ENCODE measurements around the gene CLCF1.

The CLCF1 gene

GRCh38 chr11:67369275-67369674 is 4.1 kb downstream of the CLCF1 start:
- Histone ChIP-seq H3K4me2 (ENCODE audit: low read length) (peak overlapping the region; percentile 79), H3K36me3 (ENCODE audit: insufficient read depth, low read length) (peaks cover 31% of the 10 kb centered on the region), H3K9ac (ENCODE audit: low read depth, low read length) (peak overlapping the region; percentile 10), H3K27me3 (ENCODE audit: control insufficient read depth, insufficient read depth, low read length) (no peaks in the 10 kb centered on the region), H3K4me3 (ENCODE audit: low read length) (peak overlapping the region; percentile 26), H3K4me1 (ENCODE audit: control insufficient read depth, insufficient read depth, low read length) (peaks cover 61% of the 10 kb centered on the region), H3K9me3 (replicated peaks; ENCODE audit: low read length) (no peaks in the 10 kb centered on the region)

GRCh38 chr11:67368621-67369020 is 4.8 kb downstream of the CLCF1 start:
- Histone ChIP-seq H3K4me1 (ENCODE audit: control insufficient read depth, insufficient read depth, low read length) (peaks cover 61% of the 10 kb centered on the region), H3K9ac (ENCODE audit: low read depth, low read length) (peak overlapping the region; percentile 19), H3K4me3 (ENCODE audit: low read length) (peak overlapping the region; percentile 17), H3K27me3 (ENCODE audit: control insufficient read depth, insufficient read depth, low read length) (no peaks in the 10 kb centered on the region), H3K9me3 (replicated peaks; ENCODE audit: low read length) (no peaks in the 10 kb centered on the region), H3K36me3 (ENCODE audit: insufficient read depth, low read length) (peaks cover 38% of the 10 kb centered on the region), H3K4me2 (ENCODE audit: low read length) (peak overlapping the region; percentile 79)

- Histone ChIP-seq H3K4me2 (ENCODE audit: low read length) (peak overlapping the region; percentile 63), H3K9ac (ENCODE audit: low read depth, low read length) (peak overlapping the region; percentile 6), H3K9me3 (replicated peaks; ENCODE audit: low read length) (no peaks in the 10 kb centered on the region), H3K36me3 (ENCODE audit: insufficient read depth, low read length) (peaks cover 40% of the 10 kb centered on the region), H3K4me1 (ENCODE audit: control insufficient read depth, insufficient read depth, low read length) (peaks cover 61% of the 10 kb centered on the region), H3K4me3 (ENCODE audit: low read length) (no peak overlapping the region), H3K27me3 (ENCODE audit: control insufficient read depth, insufficient read depth, low read length) (no peaks in the 10 kb centered on the region)
Observed at GRCh38 chr11:67367761-67368227, 5.6 kb downstream of the CLCF1 start.

GRCh38 chr11:67366961-67367760 is 6.2 kb downstream of the CLCF1 start:
- H3K4me1 ChIP-seq (ENCODE audit: control insufficient read depth, insufficient read depth, low read length), result peaks cover 61% of the 10 kb centered on the region

DNA sequence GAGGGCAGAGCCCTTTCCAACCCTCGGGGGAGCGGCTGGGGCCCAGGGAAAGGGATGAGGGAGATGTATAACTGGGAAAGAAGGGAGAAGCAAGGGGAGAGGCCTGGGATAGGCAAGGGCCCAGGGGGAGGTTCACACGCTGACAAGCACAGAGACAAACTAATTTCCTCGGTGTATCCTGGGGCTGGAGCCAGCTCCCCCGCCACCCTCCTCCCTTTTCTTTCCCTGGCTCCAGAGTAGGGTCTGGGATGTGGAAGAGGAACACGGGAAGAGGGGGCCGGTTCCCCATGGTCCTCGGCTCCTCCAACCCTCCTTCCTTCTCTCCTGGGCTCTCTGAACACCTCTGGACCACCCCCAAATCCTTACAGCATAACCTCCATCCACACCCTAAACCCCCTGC is 6.9 kb downstream of the CLCF1 start:
- no peak overlapping the region for H3K4me3 ChIP-seq (ENCODE audit: low read length)
- H3K9me3 ChIP-seq (replicated peaks; ENCODE audit: low read length), result no peaks in the 10 kb centered on the region
- no peaks in the 10 kb centered on the region for H3K27me3 ChIP-seq (ENCODE audit: control insufficient read depth, insufficient read depth, low read length)
- H3K4me1 ChIP-seq (ENCODE audit: control insufficient read depth, insufficient read depth, low read length), result peaks cover 58% of the 10 kb centered on the region
- peak overlapping the region; percentile 47 for H3K9ac ChIP-seq (ENCODE audit: low read depth, low read length)
- H3K4me2 ChIP-seq (ENCODE audit: low read length), result peak overlapping the region; percentile 63
- peaks cover 52% of the 10 kb centered on the region for H3K36me3 ChIP-seq (ENCODE audit: insufficient read depth, low read length)

More at GRCh38 chr11:67366961-67367760, 6.2 kb downstream of the CLCF1 start:
- Histone ChIP-seq H3K36me3 (ENCODE audit: insufficient read depth, low read length) (peaks cover 46% of the 10 kb centered on the region), H3K9me3 (replicated peaks; ENCODE audit: low read length) (no peaks in the 10 kb centered on the region), H3K9ac (ENCODE audit: low read depth, low read length) (peak overlapping the region; percentile 47), H3K4me3 (ENCODE audit: low read length) (no peak overlapping the region), H3K4me2 (ENCODE audit: low read length) (peak overlapping the region; percentile 63), H3K27me3 (ENCODE audit: control insufficient read depth, insufficient read depth, low read length) (no peaks in the 10 kb centered on the region)

GRCh38 chr11:67365736-67366444 is 7.5 kb downstream of the CLCF1 start:
- peak overlapping the region; percentile 47 for H3K9ac ChIP-seq (ENCODE audit: low read depth, low read length)
- H3K4me3 ChIP-seq (ENCODE audit: low read length), result no peak overlapping the region
- no peaks in the 10 kb centered on the region for H3K27me3 ChIP-seq (ENCODE audit: control insufficient read depth, insufficient read depth, low read length)
- peaks cover 53% of the 10 kb centered on the region for H3K36me3 ChIP-seq (ENCODE audit: insufficient read depth, low read length)
- peak overlapping the region; percentile 63 for H3K4me2 ChIP-seq (ENCODE audit: low read length)
- no peaks in the 10 kb centered on the region for H3K9me3 ChIP-seq (replicated peaks; ENCODE audit: low read length)
- peaks cover 51% of the 10 kb centered on the region for H3K4me1 ChIP-seq (ENCODE audit: control insufficient read depth, insufficient read depth, low read length)

- Histone ChIP-seq H3K4me1 (ENCODE audit: control insufficient read depth, insufficient read depth, low read length) (peaks cover 44% of the 10 kb centered on the region), H3K9me3 (replicated peaks; ENCODE audit: low read length) (no peaks in the 10 kb centered on the region), H3K4me2 (ENCODE audit: low read length) (no peak overlapping the region), H3K27me3 (ENCODE audit: control insufficient read depth, insufficient read depth, low read length) (no peaks in the 10 kb centered on the region), H3K4me3 (ENCODE audit: low read length) (no peak overlapping the region), H3K9ac (ENCODE audit: low read depth, low read length) (no peak overlapping the region), H3K36me3 (ENCODE audit: insufficient read depth, low read length) (peaks cover 53% of the 10 kb centered on the region)
Observed at GRCh38 chr11:67364783-67365722, 8.3 kb downstream of the CLCF1 start.

DNA sequence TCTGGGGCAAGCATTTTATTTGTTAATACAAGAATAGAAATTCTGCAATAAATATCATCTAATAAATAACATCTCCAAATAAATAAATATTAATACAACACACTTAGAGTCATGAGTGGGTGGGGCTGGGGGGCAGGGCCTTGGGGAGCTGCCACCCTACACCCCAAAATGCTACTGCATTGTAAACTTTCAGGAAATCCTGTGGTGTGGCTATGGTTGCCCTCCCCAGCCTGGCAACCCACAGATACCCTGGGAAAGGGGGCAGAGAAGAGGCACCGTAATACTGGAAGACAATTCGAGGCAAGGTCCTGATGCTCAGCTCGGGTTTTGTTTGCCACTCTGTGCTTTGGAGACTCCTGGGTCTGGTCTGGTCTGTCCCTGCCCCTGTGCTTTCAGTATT is 9.2 kb downstream of the CLCF1 start:
- H3K9me3 ChIP-seq (replicated peaks; ENCODE audit: low read length), result no peaks in the 10 kb centered on the region
- no peak overlapping the region for H3K4me3 ChIP-seq (ENCODE audit: low read length)
- H3K36me3 ChIP-seq (ENCODE audit: insufficient read depth, low read length), result peaks cover 53% of the 10 kb centered on the region
- H3K4me1 ChIP-seq (ENCODE audit: control insufficient read depth, insufficient read depth, low read length), result peaks cover 35% of the 10 kb centered on the region
- no peak overlapping the region for H3K4me2 ChIP-seq (ENCODE audit: low read length)
- H3K27me3 ChIP-seq (ENCODE audit: control insufficient read depth, insufficient read depth, low read length), result no peaks in the 10 kb centered on the region
- no peak overlapping the region for H3K9ac ChIP-seq (ENCODE audit: low read depth, low read length)

DNA sequence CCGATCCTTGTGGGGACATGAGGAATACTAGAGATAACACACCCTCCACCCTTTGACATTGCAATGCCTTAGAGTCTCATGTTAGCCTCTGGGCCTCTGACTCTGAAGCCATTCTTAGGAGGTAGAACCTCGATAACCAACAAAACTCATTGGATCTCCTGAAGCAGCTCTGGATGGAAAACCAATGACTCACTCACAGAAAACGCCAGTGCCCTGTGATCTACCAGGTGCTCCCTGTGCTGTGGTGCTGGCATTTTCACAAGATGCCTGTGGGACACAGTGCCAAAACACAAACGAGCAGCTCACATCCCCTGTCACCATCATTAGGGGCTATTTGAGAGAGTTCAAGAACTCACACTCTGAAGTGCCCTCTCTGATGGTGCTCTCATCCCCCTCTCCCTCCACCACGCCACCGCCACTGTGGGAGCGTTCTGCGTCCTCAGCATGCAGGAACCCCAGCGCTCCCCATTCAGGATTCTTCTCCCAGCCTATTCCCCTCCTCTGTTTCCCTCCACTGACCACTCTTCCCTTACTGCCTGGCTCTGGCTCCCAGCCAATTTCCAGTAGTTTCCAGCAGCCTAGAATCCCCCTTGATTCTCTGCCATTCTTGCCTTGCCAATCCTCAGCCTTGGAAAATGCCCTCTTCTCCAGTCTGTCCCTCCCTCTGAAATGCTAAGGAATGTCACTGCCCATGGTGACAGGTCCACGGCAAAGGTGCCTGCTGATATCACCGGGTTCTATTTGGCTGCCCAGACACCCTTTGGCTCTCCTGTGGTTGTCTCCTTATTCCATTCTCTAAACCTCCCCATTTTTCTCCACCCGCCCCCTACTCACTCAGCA is 15.3 kb downstream of the CLCF1 start:
- H3K9me3 ChIP-seq (replicated peaks; ENCODE audit: low read length), result no peaks in the 10 kb centered on the region
- H3K4me1 ChIP-seq (ENCODE audit: control insufficient read depth, insufficient read depth, low read length), result peaks cover 56% of the 10 kb centered on the region
- peak overlapping the region; percentile 30 for H3K4me2 ChIP-seq (ENCODE audit: low read length)
- H3K36me3 ChIP-seq (ENCODE audit: insufficient read depth, low read length), result peaks cover 19% of the 10 kb centered on the region
- H3K9ac ChIP-seq (ENCODE audit: low read depth, low read length), result peak overlapping the region; percentile 8
- peak overlapping the region; percentile 8 for H3K4me3 ChIP-seq (ENCODE audit: low read length)
- H3K27me3 ChIP-seq (ENCODE audit: control insufficient read depth, insufficient read depth, low read length), result no peaks in the 10 kb centered on the region

DNA sequence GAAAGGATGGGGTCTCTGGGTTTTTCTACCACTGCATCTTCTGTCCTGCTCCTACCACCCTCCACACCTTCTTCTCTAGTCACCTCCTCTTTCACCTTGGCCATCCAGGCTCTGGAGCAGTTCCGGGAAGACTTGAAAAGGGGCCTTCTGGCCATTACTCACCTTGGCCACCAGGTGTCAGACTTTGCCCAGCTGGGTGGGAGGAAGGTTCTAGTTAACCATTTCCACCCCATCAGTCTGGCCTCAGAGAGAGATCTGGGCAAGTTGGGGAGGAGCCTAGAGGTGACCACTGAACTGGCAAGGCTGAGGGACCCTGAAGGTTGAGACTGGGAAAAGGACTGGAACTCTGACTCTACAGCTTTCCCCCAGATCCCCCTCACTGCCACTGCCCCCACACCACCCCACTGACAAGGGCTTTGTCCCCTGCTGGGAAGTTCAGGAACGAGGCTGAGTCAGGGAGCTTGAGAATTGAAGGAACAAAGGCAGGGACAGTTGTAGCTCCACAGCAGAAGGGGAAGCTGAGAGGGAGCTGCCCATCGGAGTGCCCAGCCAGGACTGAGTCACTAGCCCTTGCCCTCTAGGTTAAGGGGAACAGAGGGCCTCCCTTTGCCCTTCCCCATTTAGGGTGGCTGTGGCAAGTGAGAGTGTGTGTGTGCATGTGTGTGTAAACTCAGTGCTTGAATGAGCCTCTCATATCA is 16.4 kb downstream of the CLCF1 start:
- H3K9me3 ChIP-seq (replicated peaks; ENCODE audit: low read length), result no peaks in the 10 kb centered on the region
- H3K9ac ChIP-seq (ENCODE audit: low read depth, low read length), result peak overlapping the region; percentile 80
- H3K4me3 ChIP-seq (ENCODE audit: low read length), result peak overlapping the region; percentile 8
- H3K36me3 ChIP-seq (ENCODE audit: insufficient read depth, low read length), result peaks cover 9% of the 10 kb centered on the region
- no peaks in the 10 kb centered on the region for H3K27me3 ChIP-seq (ENCODE audit: control insufficient read depth, insufficient read depth, low read length)
- peaks cover 63% of the 10 kb centered on the region for H3K4me1 ChIP-seq (ENCODE audit: control insufficient read depth, insufficient read depth, low read length)
- peak overlapping the region; percentile 30 for H3K4me2 ChIP-seq (ENCODE audit: low read length)

All from skeletal muscle satellite cell (primary cell).